Cardiac septum (tissue), 1 donor: ENCODE measurements around the gene MAST4. TPM values are rescaled to one million over a fixed set of nuclear protein-coding genes. Genes with fewer than 3 reads are reported as not detected.

Source experiments
- DNase-seq: peaks from one replicate; pipeline ENCODE4 v3.0.0-alpha.2; 2020; ENCODE audit warnings: low spot score
- intact Hi-C: fragments of 100-400 bp; cut with DNase I; formaldehyde crosslinking; loops from one replicate; pipeline ENCODE4 v1.14.0; 2022
- total RNA-seq: library from RNA; stranded (reverse); fragmentation: NEBNext Ultra II Directional; extraction: Animal tissue kit (Norgen Biotek cat#: 25700); gene quantifications from one replicate; pipeline ENCODE4 v1.2.1, GENCODE V29; 2021
- donor health status: DM: no; HTN: no; CAD: no.

Gene MAST4
- total RNA-seq, 1 donor from 2014 or later = 91.4 TPM

DNA sequence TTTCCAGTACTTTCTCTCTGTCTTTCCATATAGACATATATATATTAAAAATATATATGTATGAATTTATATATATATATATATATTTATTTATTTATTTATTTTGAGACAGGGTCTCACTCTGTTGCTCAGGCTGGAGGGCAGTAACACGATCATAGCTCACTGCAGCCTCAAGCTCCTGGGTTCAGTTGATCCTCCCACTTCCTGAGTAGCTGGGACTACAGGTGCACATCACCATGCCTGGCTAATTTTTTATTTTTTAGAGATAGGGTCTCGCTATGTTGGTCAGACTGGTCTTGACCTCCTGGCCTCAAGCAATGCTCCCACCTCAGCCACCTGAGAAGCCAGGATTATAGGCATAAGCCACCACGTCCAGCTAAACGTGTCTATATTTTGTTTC is 390.3 kb downstream of the MAST4 start:
- DNase-seq = no peak
- intact Hi-C loops = loop anchor here (5.0 to 10.0 kb wide), 3 partner anchors 111 to 218 kb away; no protein-coding TSS in a partner anchor

DNA sequence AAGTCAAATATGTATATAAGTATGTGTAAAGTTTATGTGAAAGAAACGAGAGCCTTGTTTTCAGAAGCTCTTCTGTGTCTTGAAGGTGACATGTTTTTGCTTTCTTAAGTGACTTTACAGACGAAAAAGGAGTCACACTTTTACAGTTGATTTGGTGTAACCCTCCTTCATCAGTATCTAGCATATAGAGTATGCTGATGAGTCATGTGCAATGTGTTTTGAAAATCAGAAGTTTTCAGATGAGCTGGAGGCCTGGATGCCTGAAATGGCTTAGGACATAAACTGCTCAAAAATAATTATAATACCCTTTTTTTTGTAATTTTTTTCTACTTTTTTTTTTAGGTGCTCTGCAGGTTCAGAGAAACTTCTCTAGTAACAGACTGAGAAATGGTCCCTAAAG is 390.9 kb downstream of the MAST4 start:
- intact Hi-C loops = loop anchor here (5.0 to 10.0 kb wide), 3 partner anchors 110 to 218 kb away; no protein-coding TSS in a partner anchor
- DNase-seq = no peak

GRCh38 chr5:66987540-66987939 is 391.3 kb downstream of the MAST4 start:
- intact Hi-C loops = loop anchor here (5.0 to 10.0 kb wide), 3 partner anchors 110 to 217 kb away; no protein-coding TSS in a partner anchor
- DNase-seq = no peak

GRCh38 chr5:66987949-66988838 is 392.0 kb downstream of the MAST4 start:
- intact Hi-C loops = loop anchor here (5.0 to 10.0 kb wide), 3 partner anchors 109 to 217 kb away; no protein-coding TSS in a partner anchor
- DNase-seq = no peak

DNA sequence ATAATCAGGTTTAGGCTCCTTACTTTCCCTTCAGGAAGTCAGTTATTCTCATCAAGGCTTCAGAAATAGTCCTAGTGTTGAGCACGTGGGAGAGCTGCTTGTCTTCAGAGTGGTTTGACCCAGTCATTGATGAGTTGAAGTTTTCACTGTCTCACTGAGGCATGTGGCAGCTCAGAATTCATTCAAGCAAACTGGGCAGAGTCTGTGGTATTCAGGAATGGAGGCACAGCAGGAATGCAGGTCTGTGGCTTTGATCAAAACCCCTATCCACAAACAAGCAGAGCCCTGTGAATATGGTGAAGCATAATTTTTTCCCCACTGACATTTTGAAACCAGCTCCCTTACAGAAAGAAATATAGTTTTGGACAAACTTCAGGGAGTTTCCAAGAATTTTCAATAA is 393.1 kb downstream of the MAST4 start:
- no peak for DNase-seq
- intact Hi-C loops = loop anchor here (5.0 to 10.0 kb wide), 3 partner anchors 108 to 216 kb away; no protein-coding TSS in a partner anchor

DNA sequence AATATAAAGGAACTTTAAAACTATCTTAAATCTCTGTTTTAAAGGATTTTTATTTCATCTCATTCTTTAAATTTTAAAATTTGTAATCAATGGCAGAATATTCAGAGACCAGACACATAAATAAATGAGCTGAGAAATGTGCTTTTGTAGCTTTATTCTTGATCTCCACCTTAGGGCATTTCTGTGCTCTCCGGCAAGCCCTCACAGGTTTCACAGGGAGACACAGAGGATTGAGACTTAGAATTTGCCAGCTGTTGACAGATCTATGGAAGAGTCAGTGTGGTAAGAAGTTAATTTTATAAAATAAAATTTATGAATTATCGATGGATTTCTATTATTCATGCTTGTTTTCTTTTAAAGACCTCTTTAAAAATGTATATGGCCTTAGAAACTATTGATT is 393.6 kb downstream of the MAST4 start:
- intact Hi-C loops = loop anchor here (5.0 to 10.0 kb wide), 3 partner anchors 108 to 215 kb away; no protein-coding TSS in a partner anchor
- no peak for DNase-seq

- no peak for DNase-seq
These were observed 395.6 kb downstream of the MAST4 start for GRCh38 chr5:66991746-66992145.

GRCh38 chr5:66992547-66992946 is 396.4 kb downstream of the MAST4 start:
- no peak for DNase-seq

More at GRCh38 chr5:66991746-66992145, 395.6 kb downstream of the MAST4 start:
- intact Hi-C loops = no loop called here

DNA sequence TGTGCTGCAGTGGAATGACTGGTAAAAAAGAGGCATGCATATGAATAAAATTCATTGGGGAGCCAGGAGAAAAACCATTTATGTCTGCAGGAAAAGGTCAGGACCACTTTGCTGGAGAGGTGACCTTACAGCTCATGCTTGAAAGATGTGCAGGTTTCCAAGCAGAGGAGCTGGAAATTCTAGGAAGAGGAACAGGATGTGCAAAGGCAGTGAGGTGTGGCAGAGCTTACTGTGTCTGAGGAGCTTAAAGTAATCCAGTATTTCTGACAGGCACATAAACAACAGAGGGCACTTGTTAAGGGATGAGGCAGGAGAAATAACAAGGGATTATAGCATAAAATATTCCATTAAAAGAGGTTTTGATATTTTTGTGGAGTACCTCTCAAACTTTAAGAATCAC is 397.3 kb downstream of the MAST4 start:
- intact Hi-C loops = no loop called here
- DNase-seq = no peak

More at GRCh38 chr5:66992547-66992946, 396.4 kb downstream of the MAST4 start:
- intact Hi-C loops = no loop called here

- intact Hi-C loops = no loop called here
These were observed 397.7 kb downstream of the MAST4 start for GRCh38 chr5:66993882-66994281.

GRCh38 chr5:66994790-66995189 is 398.6 kb downstream of the MAST4 start:
- DNase-seq = no peak
- intact Hi-C loops = no loop called here

More at GRCh38 chr5:66993882-66994281, 397.7 kb downstream of the MAST4 start:
- no peak for DNase-seq

DNA sequence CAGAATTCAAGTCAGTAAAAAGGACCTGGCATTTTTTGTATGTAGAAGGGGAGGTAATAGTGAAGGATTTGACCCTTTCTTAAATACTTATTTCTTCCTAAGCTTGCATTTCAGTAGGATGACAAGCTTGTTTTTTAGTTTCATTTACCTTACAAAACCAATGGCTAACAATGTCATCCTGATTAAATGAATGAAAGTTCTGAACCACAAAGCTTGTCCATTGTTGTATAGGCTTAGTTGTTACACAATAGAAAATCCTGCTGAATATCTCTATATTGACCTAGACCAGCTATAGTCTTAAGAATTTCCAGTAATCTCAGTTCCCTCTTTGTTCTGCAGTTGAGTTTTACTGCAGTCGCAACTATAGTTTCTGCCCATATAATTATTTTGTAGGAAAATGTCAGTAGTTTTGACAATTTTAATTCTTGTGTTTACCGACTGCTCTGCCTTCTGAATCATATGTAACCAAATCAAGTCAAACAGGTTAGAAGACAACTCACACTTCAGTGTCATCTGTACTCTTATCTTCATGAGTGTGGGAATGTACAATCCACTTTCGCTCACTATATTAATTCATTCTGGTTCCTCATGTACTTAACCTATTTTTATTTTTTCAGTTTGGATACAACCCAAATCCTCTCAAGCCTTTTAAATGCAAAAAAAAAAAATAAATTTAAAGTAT is 404.7 kb downstream of the MAST4 start:
- intact Hi-C loops = no loop called here
- DNase-seq = no peak

GRCh38 chr5:67002832-67003684 is 406.9 kb downstream of the MAST4 start:
- intact Hi-C loops = no loop called here
- DNase-seq = no peak

DNA sequence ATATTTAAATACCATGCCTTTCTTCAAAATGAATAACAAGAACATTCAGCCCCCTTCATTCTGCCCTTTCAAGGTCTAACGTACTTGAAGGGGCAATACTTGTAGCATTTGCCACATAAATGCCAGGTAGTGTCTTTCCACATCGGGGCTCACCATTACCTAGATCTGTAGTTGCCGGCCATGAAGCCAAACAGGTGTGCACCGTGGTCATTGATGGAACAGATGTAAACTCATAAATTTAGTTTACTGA is 407.4 kb downstream of the MAST4 start:
- intact Hi-C loops = no loop called here
- no peak for DNase-seq

- intact Hi-C loops = loop anchor here (1.0 to 2.0 kb wide), 2 partner anchors 10 to 91 kb away; no protein-coding TSS in a partner anchor
- peak; percentile 93 for DNase-seq
These were observed 407.9 kb downstream of the MAST4 start for GRCh38 chr5:67003935-67004729.

- intact Hi-C loops = loop anchor here (1.0 to 5.0 kb wide), 4 partner anchors 9 to 90 kb away; no protein-coding TSS in a partner anchor
- no peak for DNase-seq
These were observed 408.6 kb downstream of the MAST4 start for GRCh38 chr5:67004730-67005350.

DNA sequence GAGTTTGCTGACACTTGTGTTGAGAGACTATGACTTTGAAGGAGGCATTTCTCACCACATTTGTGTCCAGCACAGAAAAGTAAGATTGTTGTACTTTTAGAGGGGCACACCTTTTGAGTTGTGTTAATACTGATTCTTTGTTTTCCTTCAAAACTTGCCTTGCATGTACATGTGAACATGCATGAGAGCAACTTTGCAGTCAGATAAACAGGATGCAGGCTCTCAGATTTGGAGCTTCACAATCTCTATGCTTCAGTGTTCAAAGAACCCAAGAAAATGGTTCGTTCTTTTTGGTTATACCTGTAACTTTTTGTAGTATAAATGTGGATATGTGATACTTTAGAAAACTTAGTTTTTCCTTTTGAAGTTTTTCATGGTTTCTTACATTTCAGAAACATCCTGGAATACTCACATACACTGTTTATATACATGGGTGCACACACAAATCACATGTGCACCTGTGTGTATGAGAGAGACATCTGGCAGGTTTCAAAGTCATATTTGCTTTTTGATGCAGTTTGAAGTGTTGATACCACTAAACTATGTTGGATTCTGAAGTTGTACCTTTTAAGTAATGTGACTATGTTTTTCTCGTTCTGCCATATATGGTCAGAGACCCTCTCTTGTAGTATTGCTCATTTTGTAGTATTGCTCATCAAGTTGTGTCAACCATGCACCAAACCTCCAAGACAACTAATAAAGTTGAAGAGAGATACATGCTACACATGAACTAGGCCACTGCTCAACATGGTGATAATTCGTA is 409.7 kb downstream of the MAST4 start:
- DNase-seq = no peak
- intact Hi-C loops = loop anchor here (2.0 to 5.0 kb wide), 3 partner anchors 36 to 89 kb away; no protein-coding TSS in a partner anchor
